ENCODE data around the gene GLO1. TPM values are rescaled to one million over a fixed set of nuclear protein-coding genes. Genes with fewer than 3 reads are reported as not detected.
A peak's percentile ranks its signal among the peaks of the same experiment; 100 is the strongest.

The GLO1 gene
- total and polyA plus RNA-seq, 8 donors = 4.3 to 132 (median 49.7) TPM

GRCh38 chr6:38676236-38676973 is 26.5 kb downstream of the GLO1 start:
- intact Hi-C loops (cut with DNase I; ENCODE audit: low total_unique reads) = no loop called here
- Histone ChIP-seq H3K36me3 (peaks cover 7 to 67% (median 63%) of the 10 kb centered on the region in 4 donors), H3K9me3 (no peaks in the 10 kb centered on the region), H3K27ac (peak overlapping the region in 1 of 5 donors; percentile 39), H3K4me1 (peaks cover 0 to 14% (median 4%) of the 10 kb centered on the region in 4 donors), H3K4me3 (no peak overlapping the region), H3K27me3 (no peaks in the 10 kb centered on the region)
- 62 to 78% (median 72%) methylated on average over 2 of the region's 2 CpGs for WGBS, 5 donors
- TF ChIP-seq POLR2AphosphoS5 (IDR thresholded peaks at IDR 0.05) (no peak), POLR2A (IDR thresholded peaks at IDR 0.05) (no peak), EP300 (IDR thresholded peaks at IDR 0.05) (no peak), CTCF (IDR thresholded peaks at IDR 0.05) (no peak)
- DNase-seq = peak in 1 of 2 donors; percentile 6

- peak in 1 of 2 donors; percentile 21 for DNase-seq
- Histone ChIP-seq H3K27me3 (no peaks in the 10 kb centered on the region), H3K4me1 (peaks cover 0 to 14% (median 4%) of the 10 kb centered on the region in 4 donors), H3K36me3 (peaks cover 7 to 42% (median 38%) of the 10 kb centered on the region in 4 donors), H3K4me3 (no peak overlapping the region), H3K27ac (no peak overlapping the region), H3K9me3 (no peaks in the 10 kb centered on the region)
- TF ChIP-seq CTCF (IDR thresholded peaks at IDR 0.05) (no peak), EP300 (IDR thresholded peaks at IDR 0.05) (no peak), POLR2AphosphoS5 (IDR thresholded peaks at IDR 0.05) (no peak), POLR2A (IDR thresholded peaks at IDR 0.05) (no peak)
- WGBS, 5 donors = 17 to 27% (median 22%) methylated on average over 9 of the region's 9 CpGs
- intact Hi-C loops (cut with DNase I; ENCODE audit: low total_unique reads) = no loop called here
Measured at GRCh38 chr6:38673397-38674165, 29.4 kb downstream of the GLO1 start.

GRCh38 chr6:38671885-38672467 is 31.0 kb downstream of the GLO1 start:
- H3K4me3 ChIP-seq = no peak overlapping the region
- no peaks in the 10 kb centered on the region for H3K9me3 ChIP-seq
- peaks cover 7 to 26% (median 24%) of the 10 kb centered on the region in 4 donors for H3K36me3 ChIP-seq
- TF ChIP-seq POLR2A (IDR thresholded peaks at IDR 0.05) (no peak), CTCF (IDR thresholded peaks at IDR 0.05) (peak in 4 of 7 experiments; percentile 17 to 64 (median 42))
- H3K27ac ChIP-seq = no peak overlapping the region
- intact Hi-C loops (cut with DNase I; ENCODE audit: low total_unique reads) = no loop called here
- 4 to 16% (median 8%) methylated on average over 2 of the region's 2 CpGs for WGBS, 5 donors
- DNase-seq = peak in 1 of 2 donors; percentile 77
- H3K4me1 ChIP-seq = peaks cover 0 to 14% (median 4%) of the 10 kb centered on the region in 4 donors
- no peaks in the 10 kb centered on the region for H3K27me3 ChIP-seq

DNA sequence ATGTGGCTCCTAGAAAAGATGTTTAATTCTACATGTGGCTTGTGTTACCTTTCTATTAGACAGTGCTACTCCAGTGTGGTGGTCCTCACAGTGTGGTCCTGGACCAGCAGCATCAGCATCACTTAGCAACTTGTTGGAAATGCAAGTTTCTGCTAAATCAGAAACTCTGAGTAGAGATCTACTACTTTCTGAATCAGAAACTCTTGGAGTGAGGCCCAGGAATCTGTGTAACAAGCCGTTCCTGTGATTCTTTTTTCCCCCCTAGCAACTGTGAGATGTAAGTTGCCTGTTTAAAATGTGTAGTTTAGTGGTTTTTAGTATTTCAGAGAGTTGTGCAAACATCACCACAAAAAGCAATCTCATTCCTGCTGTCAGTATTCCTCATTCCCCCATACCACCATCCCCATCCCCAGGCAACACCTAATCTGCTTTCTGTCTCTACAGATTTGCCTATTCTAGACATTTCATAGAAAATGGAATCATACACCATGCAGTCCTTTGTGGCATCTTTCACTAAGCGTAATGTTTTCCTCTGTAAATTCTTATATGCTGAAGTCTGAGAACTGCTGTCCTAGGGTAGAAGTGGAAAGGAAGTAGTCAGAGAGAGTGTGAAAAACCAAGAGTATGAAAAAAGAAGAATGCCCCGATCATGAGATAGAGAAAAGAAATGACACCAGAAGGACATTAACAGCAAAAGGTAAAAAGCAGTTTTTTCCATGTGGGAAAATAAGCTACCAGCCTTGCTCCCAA is 44.4 kb downstream of the GLO1 start:
- WGBS, 5 donors = 87 to 96% (median 93%) methylated on average over 3 of the region's 3 CpGs
- TF ChIP-seq EP300 (IDR thresholded peaks at IDR 0.05) (no peak), POLR2A (IDR thresholded peaks at IDR 0.05) (no peak), CTCF (IDR thresholded peaks at IDR 0.05) (no peak), POLR2AphosphoS5 (IDR thresholded peaks at IDR 0.05) (no peak)
- Histone ChIP-seq H3K27ac (no peak overlapping the region), H3K27me3 (no peaks in the 10 kb centered on the region), H3K9me3 (no peaks in the 10 kb centered on the region), H3K36me3 (peaks cover 0 to 43% (median 11%) of the 10 kb centered on the region in 4 donors), H3K4me3 (no peak overlapping the region), H3K4me1 (no peaks in the 10 kb centered on the region)
- intact Hi-C loops (cut with DNase I; ENCODE audit: low total_unique reads) = no loop called here
- no peak for DNase-seq

Data from stomach (tissue), 9 donors.